ENCODE results near the gene BNC2. TPM values are rescaled to one million over a fixed set of nuclear protein-coding genes. Genes with fewer than 3 reads are reported as not detected.

Gene BNC2
- total RNA-seq, 1 donor = 53.9 TPM

GRCh38 chr9:16824545-16825330 is 45.7 kb downstream of the BNC2 start:
- no peaks in the 10 kb centered on the region for H3K36me3 ChIP-seq (ENCODE audit: insufficient read depth, low read length)
- H3K4me2 ChIP-seq (ENCODE audit: insufficient read depth, low read length) = peak overlapping the region; percentile 65
- no peak overlapping the region for H3K4me3 ChIP-seq (ENCODE audit: insufficient read depth, low read length)
- TF ChIP-seq CTCF (IDR thresholded peaks at IDR 0.05; ENCODE audit: extremely low read depth, low read depth, low read length) = no peak
- no peak overlapping the region for H2AFZ ChIP-seq (ENCODE audit: low read length)
- no peaks in the 10 kb centered on the region for H4K20me1 ChIP-seq (ENCODE audit: insufficient read depth, low read length)
- H3K9me3 ChIP-seq (ENCODE audit: low read depth, low read length) = no peaks in the 10 kb centered on the region
- peaks cover 49% of the 10 kb centered on the region for H3K4me1 ChIP-seq (ENCODE audit: insufficient read depth, low read length)
- peak overlapping the region; percentile 72 for H3K27ac ChIP-seq (ENCODE audit: low read depth, low read length)
- DNase-seq (ENCODE audit: insufficient read length, low spot score, missing footprints) = no peak
- no peaks in the 10 kb centered on the region for H3K27me3 ChIP-seq (ENCODE audit: insufficient read depth, low read length)
- H3K79me2 ChIP-seq (ENCODE audit: insufficient read depth, low read length) = peaks cover 79% of the 10 kb centered on the region

GRCh38 chr9:16823906-16824305 is 46.6 kb downstream of the BNC2 start:
- no peak overlapping the region for H2AFZ ChIP-seq (ENCODE audit: low read length)
- no peak overlapping the region for H3K4me3 ChIP-seq (ENCODE audit: insufficient read depth, low read length)
- no peak overlapping the region for H3K4me2 ChIP-seq (ENCODE audit: insufficient read depth, low read length)
- peak; percentile 35 for DNase-seq (ENCODE audit: insufficient read length, low spot score, missing footprints)
- H3K36me3 ChIP-seq (ENCODE audit: insufficient read depth, low read length) = no peaks in the 10 kb centered on the region
- peaks cover 80% of the 10 kb centered on the region for H3K79me2 ChIP-seq (ENCODE audit: insufficient read depth, low read length)
- H3K27me3 ChIP-seq (ENCODE audit: insufficient read depth, low read length) = no peaks in the 10 kb centered on the region
- peaks cover 2% of the 10 kb centered on the region for H4K20me1 ChIP-seq (ENCODE audit: insufficient read depth, low read length)
- H3K4me1 ChIP-seq (ENCODE audit: insufficient read depth, low read length) = peaks cover 42% of the 10 kb centered on the region
- no peaks in the 10 kb centered on the region for H3K9me3 ChIP-seq (ENCODE audit: low read depth, low read length)
- H3K27ac ChIP-seq (ENCODE audit: low read depth, low read length) = peak overlapping the region; percentile 72
- TF ChIP-seq CTCF (IDR thresholded peaks at IDR 0.05; ENCODE audit: extremely low read depth, low read depth, low read length) = no peak

- peaks cover 2% of the 10 kb centered on the region for H4K20me1 ChIP-seq (ENCODE audit: insufficient read depth, low read length)
- H3K79me2 ChIP-seq (ENCODE audit: insufficient read depth, low read length) = peaks cover 75% of the 10 kb centered on the region
- H3K4me3 ChIP-seq (ENCODE audit: insufficient read depth, low read length) = no peak overlapping the region
- peak; percentile 27 for DNase-seq (ENCODE audit: insufficient read length, low spot score, missing footprints)
- no peak overlapping the region for H2AFZ ChIP-seq (ENCODE audit: low read length)
- H3K36me3 ChIP-seq (ENCODE audit: insufficient read depth, low read length) = peaks cover under 1% of the 10 kb centered on the region
- no peaks in the 10 kb centered on the region for H3K9me3 ChIP-seq (ENCODE audit: low read depth, low read length)
- H3K4me1 ChIP-seq (ENCODE audit: insufficient read depth, low read length) = peaks cover 22% of the 10 kb centered on the region
- no peak for TF ChIP-seq CTCF (IDR thresholded peaks at IDR 0.05; ENCODE audit: extremely low read depth, low read depth, low read length)
- no peak overlapping the region for H3K4me2 ChIP-seq (ENCODE audit: insufficient read depth, low read length)
- no peaks in the 10 kb centered on the region for H3K27me3 ChIP-seq (ENCODE audit: insufficient read depth, low read length)
- no peak overlapping the region for H3K27ac ChIP-seq (ENCODE audit: low read depth, low read length)
These were observed 49.1 kb downstream of the BNC2 start for GRCh38 chr9:16821344-16821743.

- no peak overlapping the region for H3K4me3 ChIP-seq (ENCODE audit: insufficient read depth, low read length)
- no peak for DNase-seq (ENCODE audit: insufficient read length, low spot score, missing footprints)
- peaks cover 15% of the 10 kb centered on the region for H4K20me1 ChIP-seq (ENCODE audit: insufficient read depth, low read length)
- peaks cover 3% of the 10 kb centered on the region for H3K36me3 ChIP-seq (ENCODE audit: insufficient read depth, low read length)
- no peak for TF ChIP-seq CTCF (IDR thresholded peaks at IDR 0.05; ENCODE audit: extremely low read depth, low read depth, low read length)
- H3K27me3 ChIP-seq (ENCODE audit: insufficient read depth, low read length) = no peaks in the 10 kb centered on the region
- H3K4me1 ChIP-seq (ENCODE audit: insufficient read depth, low read length) = peaks cover 6% of the 10 kb centered on the region
- no peaks in the 10 kb centered on the region for H3K9me3 ChIP-seq (ENCODE audit: low read depth, low read length)
- no peak overlapping the region for H3K4me2 ChIP-seq (ENCODE audit: insufficient read depth, low read length)
- peaks cover 73% of the 10 kb centered on the region for H3K79me2 ChIP-seq (ENCODE audit: insufficient read depth, low read length)
- no peak overlapping the region for H3K27ac ChIP-seq (ENCODE audit: low read depth, low read length)
- no peak overlapping the region for H2AFZ ChIP-seq (ENCODE audit: low read length)
These were observed 53.0 kb downstream of the BNC2 start for GRCh38 chr9:16817514-16817913.
